NT2/D1 (cell line): Measurements from ENCODE around the gene TBC1D20.

Experiments used
- DNase-seq: peaks from one replicate; pipeline ENCODE4 v3.0.0-alpha.2; 2011; ENCODE audit warnings: low read depth, low spot score
- H3K27me3 ChIP-seq: 2 replicates; pipeline ENCODE4 v1.6.0; 2011; ENCODE audit warnings: mild to moderate bottlenecking; ENCODE audit not compliant: insufficient read length, insufficient read depth
- H3K36me3 ChIP-seq: 2 replicates; pipeline ENCODE4 v1.6.1; 2011; ENCODE audit warnings: mild to moderate bottlenecking, low read length, mixed read lengths; ENCODE audit not compliant: insufficient read depth, insufficient read length
- H3K4me1 ChIP-seq: 2 replicates; pipeline ENCODE4 v1.5.1; 2011; ENCODE audit not compliant: insufficient read depth, insufficient read length
- H3K4me3 ChIP-seq: 2 replicates; pipeline ENCODE4 v1.5.1; 2011; ENCODE audit warnings: low read depth; ENCODE audit not compliant: insufficient read length
- H3K9ac ChIP-seq: 2 replicates; pipeline ENCODE4 v1.6.0; 2011; ENCODE audit warnings: low read depth; ENCODE audit not compliant: insufficient read length
- H3K9me3 ChIP-seq: 2 replicates; pipeline ENCODE4 v1.5.1; 2011; ENCODE audit warnings: mild to moderate bottlenecking, low read length; ENCODE audit not compliant: insufficient read depth
- SUZ12 ChIP-seq: IDR thresholded peaks from 2 replicates; pipeline ENCODE4 v1.6.1; 2011; ENCODE audit not compliant: insufficient read length, insufficient read depth; ENCODE audit errors: extremely low read depth
- YY1 ChIP-seq: IDR thresholded peaks from 2 replicates; pipeline ENCODE4 v1.6.1; 2011; ENCODE audit not compliant: insufficient read length, insufficient read depth
- ZNF274 ChIP-seq: IDR thresholded peaks from 2 replicates; pipeline ENCODE4 v1.6.1; 2011; ENCODE audit warnings: mild to moderate bottlenecking, low read depth, low read length

TBC1D20 gene

DNA sequence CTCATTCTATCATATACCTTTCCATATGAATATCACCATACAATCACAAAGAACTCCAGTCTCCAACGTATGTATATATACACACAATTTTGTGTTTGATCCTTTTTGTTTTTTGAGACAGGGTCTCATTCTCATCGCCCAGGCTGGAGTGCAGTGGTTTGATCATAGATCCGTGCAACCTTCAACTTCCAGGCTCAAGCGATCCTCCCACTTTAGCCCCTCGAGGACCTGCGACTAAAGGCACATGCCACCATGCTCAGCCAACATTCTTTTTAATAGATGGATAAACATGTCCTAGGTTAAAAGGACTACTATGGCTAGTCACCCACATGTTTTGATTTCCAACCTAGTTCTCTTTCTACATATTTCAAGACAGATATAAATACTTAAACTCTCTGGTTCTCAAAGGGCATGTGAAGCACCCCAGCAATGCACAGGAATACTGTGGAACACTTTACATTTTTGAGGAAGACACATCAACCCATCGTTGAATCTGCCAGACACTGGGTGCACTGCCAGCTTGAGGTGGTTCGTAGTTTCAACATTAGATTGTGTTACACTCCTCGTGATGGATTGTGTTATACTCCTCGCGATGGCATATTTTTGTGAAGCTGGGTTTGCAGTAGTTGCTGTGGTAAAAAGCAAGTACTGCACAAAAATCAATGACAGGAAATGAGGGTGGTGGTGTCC is 40.9 kb upstream of the TBC1D20 start:
- Histone ChIP-seq H3K27me3 (no peaks in the 10 kb centered on the region), H3K4me3 (no peak overlapping the region), H3K36me3 (peaks cover 79% of the 10 kb centered on the region), H3K9ac (no peak overlapping the region), H3K9me3 (no peaks in the 10 kb centered on the region), H3K4me1 (no peaks in the 10 kb centered on the region)
- DNase-seq = no peak
- TF ChIP-seq YY1 (no peak), ZNF274 (no peak), SUZ12 (no peak)

- TF ChIP-seq ZNF274 = no peak
- no peaks in the 10 kb centered on the region for H3K9me3 ChIP-seq
- peaks cover 78% of the 10 kb centered on the region for H3K36me3 ChIP-seq
These were observed 35.6 kb upstream of the TBC1D20 start for GRCh38 chr20:497979-498378.

DNA sequence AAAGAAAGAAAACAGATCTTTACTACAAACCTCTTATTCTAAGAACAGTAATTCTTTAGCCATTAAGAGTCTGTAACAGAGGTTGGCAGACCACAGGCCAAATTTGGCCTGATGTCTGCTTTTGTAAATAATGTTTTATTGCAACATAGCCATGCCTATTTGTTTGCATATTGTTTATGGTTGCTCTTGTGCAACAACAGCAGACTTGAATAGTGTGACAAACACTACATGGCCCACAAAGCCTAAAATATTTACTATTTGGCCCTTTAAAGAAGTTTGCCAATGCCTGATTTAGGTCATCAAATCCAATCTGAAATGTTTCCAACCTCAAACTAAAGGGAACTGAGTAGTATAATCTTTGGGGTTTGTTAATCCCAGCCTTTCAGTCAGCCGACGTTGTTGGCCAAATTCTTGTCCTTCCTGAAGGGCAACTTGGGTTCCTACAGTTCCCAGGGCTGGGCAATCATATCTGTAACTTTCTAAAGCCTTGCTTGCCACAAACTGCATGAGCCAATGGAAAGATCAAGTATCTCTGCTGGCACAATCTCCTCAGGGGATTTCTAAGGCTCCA is 33.9 kb upstream of the TBC1D20 start:
- Histone ChIP-seq H3K9me3 (no peaks in the 10 kb centered on the region), H3K4me3 (no peak overlapping the region), H3K36me3 (peaks cover 77% of the 10 kb centered on the region), H3K27me3 (no peaks in the 10 kb centered on the region), H3K4me1 (no peaks in the 10 kb centered on the region), H3K9ac (no peak overlapping the region)
- TF ChIP-seq YY1 (no peak), SUZ12 (no peak), ZNF274 (no peak)
- DNase-seq = no peak

More at GRCh38 chr20:497979-498378, 35.6 kb upstream of the TBC1D20 start:
- Histone ChIP-seq H3K9ac (no peak overlapping the region), H3K4me3 (no peak overlapping the region), H3K4me1 (no peaks in the 10 kb centered on the region), H3K27me3 (no peaks in the 10 kb centered on the region)
- DNase-seq = no peak

DNA sequence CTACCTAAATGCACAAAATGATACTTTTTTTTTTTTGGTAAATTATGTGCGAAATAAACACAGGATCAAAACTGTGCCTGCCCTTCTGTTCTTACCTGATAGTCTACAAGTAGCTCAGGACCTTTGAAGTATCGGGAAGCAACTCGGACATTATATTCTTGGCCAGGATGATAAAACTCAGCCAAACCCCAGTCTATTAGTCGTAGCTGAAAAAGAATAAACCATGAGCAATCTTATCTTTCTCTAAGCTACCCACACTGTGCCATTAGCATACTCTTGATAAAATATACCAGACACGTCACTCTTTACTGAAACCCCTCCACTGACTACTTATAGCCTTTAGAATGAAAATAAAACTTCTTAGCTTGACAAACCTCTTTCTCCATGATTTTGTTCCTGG is 29.8 kb upstream of the TBC1D20 start:
- Histone ChIP-seq H3K27me3 (no peaks in the 10 kb centered on the region), H3K36me3 (peaks cover 78% of the 10 kb centered on the region), H3K4me1 (no peaks in the 10 kb centered on the region), H3K9ac (no peak overlapping the region), H3K4me3 (no peak overlapping the region), H3K9me3 (no peaks in the 10 kb centered on the region)
- no peak for TF ChIP-seq SUZ12
- no peak for TF ChIP-seq ZNF274
- TF ChIP-seq YY1 = no peak
- no peak for DNase-seq

- Histone ChIP-seq H3K27me3 (no peaks in the 10 kb centered on the region), H3K36me3 (peaks cover 89% of the 10 kb centered on the region), H3K4me1 (no peaks in the 10 kb centered on the region), H3K4me3 (no peak overlapping the region), H3K9me3 (no peaks in the 10 kb centered on the region), H3K9ac (no peak overlapping the region)
- DNase-seq = no peak
- no peak for TF ChIP-seq YY1
- TF ChIP-seq SUZ12 = no peak
- no peak for TF ChIP-seq ZNF274
These were observed 25.3 kb upstream of the TBC1D20 start for GRCh38 chr20:487655-488054.

DNA sequence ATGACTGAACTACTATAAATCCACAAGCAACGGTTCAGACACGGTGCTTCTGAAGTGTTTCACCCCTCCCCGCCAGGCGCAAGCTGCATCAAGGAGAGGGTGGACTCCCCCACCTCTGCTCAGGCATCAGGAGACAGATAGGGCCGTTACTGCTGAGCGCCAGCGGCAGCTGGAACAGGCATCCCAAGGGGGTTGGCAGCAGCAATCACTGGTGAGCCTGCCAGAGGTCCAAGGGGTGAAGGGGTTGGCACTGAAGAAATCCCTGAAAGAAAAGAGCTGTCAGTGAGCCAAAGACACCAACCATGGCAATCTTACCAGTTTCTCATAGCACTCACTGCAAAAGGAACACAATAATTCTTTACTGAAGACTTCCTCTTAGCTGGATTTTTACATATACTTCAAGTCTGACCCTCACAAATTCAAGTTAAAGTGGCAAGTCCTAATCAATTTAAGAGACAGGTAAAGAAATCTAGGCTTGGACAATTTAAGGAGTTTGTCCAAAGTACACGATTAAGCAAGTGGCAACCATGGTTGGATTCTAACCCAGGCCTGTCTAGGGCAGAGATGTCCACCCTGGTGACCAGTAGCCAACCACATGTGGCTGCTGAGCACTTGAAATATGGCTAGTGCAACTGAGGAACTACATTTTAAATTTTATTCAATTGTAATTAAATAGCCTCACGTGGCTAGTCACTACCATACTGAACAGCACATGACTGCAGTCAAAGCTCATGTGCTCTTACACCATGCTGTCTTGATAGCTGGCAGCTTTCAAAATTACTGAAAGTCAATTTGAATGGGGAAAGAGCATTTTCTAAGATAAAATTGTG is 21.7 kb upstream of the TBC1D20 start:
- Histone ChIP-seq H3K4me3 (no peak overlapping the region), H3K27me3 (no peaks in the 10 kb centered on the region), H3K36me3 (peaks cover 78% of the 10 kb centered on the region), H3K9ac (no peak overlapping the region), H3K4me1 (no peaks in the 10 kb centered on the region), H3K9me3 (no peaks in the 10 kb centered on the region)
- TF ChIP-seq YY1 (no peak), SUZ12 (no peak), ZNF274 (no peak)
- DNase-seq = no peak

- peaks cover 64% of the 10 kb centered on the region for H3K36me3 ChIP-seq
- no peak for TF ChIP-seq ZNF274
- no peak for TF ChIP-seq YY1
- TF ChIP-seq SUZ12 = no peak
These were observed 18.8 kb upstream of the TBC1D20 start for GRCh38 chr20:481167-481566.

More at GRCh38 chr20:481167-481566, 18.8 kb upstream of the TBC1D20 start:
- Histone ChIP-seq H3K4me3 (no peak overlapping the region), H3K27me3 (no peaks in the 10 kb centered on the region), H3K4me1 (no peaks in the 10 kb centered on the region), H3K9me3 (no peaks in the 10 kb centered on the region), H3K9ac (no peak overlapping the region)
- no peak for DNase-seq
